ENCODE measurements around the gene CHPT1. TPM values are rescaled to one million over a fixed set of nuclear protein-coding genes. Genes with fewer than 3 reads are reported as not detected.

Gene CHPT1
- total and polyA plus RNA-seq, 2 donors (not counting 1 experiment from before 2014, with no cell fraction given): 34.8 to 62.9 TPM

GRCh38 chr12:101743242-101743641 lies 45.8 kb downstream of the CHPT1 start:
- no peaks in the 10 kb centered on the region for H4K20me1 ChIP-seq (ENCODE audit: control insufficient read depth, extremely low read depth, insufficient read depth, low read length)
- no peaks in the 10 kb centered on the region for H3K27me3 ChIP-seq (ENCODE audit: control insufficient read depth, insufficient read depth, low read length)
- no peak for TF ChIP-seq CTCF (conservative IDR thresholded peaks at IDR 0.05 in 1 of 2, IDR thresholded peaks at IDR 0.05 in 1 of 2; ENCODE audit: low read depth in 1 of 2, low read length in 2 of 2)
- TF ChIP-seq EZH2 (IDR thresholded peaks at IDR 0.05; ENCODE audit: low read length, missing control alignments): no peak
- H3K36me3 ChIP-seq (ENCODE audit: control insufficient read depth, insufficient read depth, low read length): peaks cover 3% of the 10 kb centered on the region
- no peak overlapping the region for H3K4me2 ChIP-seq (ENCODE audit: extremely low read depth, insufficient read depth, low read length)
- DNase-seq (ENCODE audit: low read depth in 2 of 2): no peak
- no peak overlapping the region for H3K27ac ChIP-seq (ENCODE audit: insufficient read depth, low read length)
- H2AFZ ChIP-seq (ENCODE audit: low read length): no peak overlapping the region
- H3K4me1 ChIP-seq (ENCODE audit: control insufficient read depth, extremely low read depth, insufficient read depth, low read length): no peaks in the 10 kb centered on the region
- no peaks in the 10 kb centered on the region for H3K9me3 ChIP-seq (ENCODE audit: control insufficient read depth, insufficient read depth, low read depth, low read length)
- H3K9ac ChIP-seq (ENCODE audit: insufficient read depth, low read length): no peak overlapping the region
- H3K79me2 ChIP-seq (ENCODE audit: control insufficient read depth, insufficient read depth, low read length): no peaks in the 10 kb centered on the region
- H3K4me3 ChIP-seq (replicated peaks in 1 of 4; ENCODE audit: control extremely low read depth in 1 of 4, insufficient read depth in 1 of 4, low read depth in 3 of 4, low read length in 4 of 4): no peak overlapping the region

- no peaks in the 10 kb centered on the region for H4K20me1 ChIP-seq (ENCODE audit: control insufficient read depth, extremely low read depth, insufficient read depth, low read length)
Observed at GRCh38 chr12:101743724-101744472, 46.5 kb downstream of the CHPT1 start.

GRCh38 chr12:101745481-101745880 lies 48.0 kb downstream of the CHPT1 start:
- Histone ChIP-seq H3K4me2 (ENCODE audit: extremely low read depth, insufficient read depth, low read length) (no peak overlapping the region), H3K79me2 (ENCODE audit: control insufficient read depth, insufficient read depth, low read length) (no peaks in the 10 kb centered on the region), H3K9ac (ENCODE audit: insufficient read depth, low read length) (no peak overlapping the region), H4K20me1 (ENCODE audit: control insufficient read depth, extremely low read depth, insufficient read depth, low read length) (no peaks in the 10 kb centered on the region), H3K4me1 (ENCODE audit: control insufficient read depth, extremely low read depth, insufficient read depth, low read length) (no peaks in the 10 kb centered on the region), H3K4me3 (replicated peaks in 1 of 4; ENCODE audit: control extremely low read depth in 1 of 4, insufficient read depth in 1 of 4, low read depth in 3 of 4, low read length in 4 of 4) (no peak overlapping the region), H2AFZ (ENCODE audit: low read length) (no peak overlapping the region), H3K9me3 (ENCODE audit: control insufficient read depth, insufficient read depth, low read depth, low read length) (no peaks in the 10 kb centered on the region), H3K27ac (ENCODE audit: insufficient read depth, low read length) (no peak overlapping the region), H3K27me3 (ENCODE audit: control insufficient read depth, insufficient read depth, low read length) (no peaks in the 10 kb centered on the region), H3K36me3 (ENCODE audit: control insufficient read depth, insufficient read depth, low read length) (no peaks in the 10 kb centered on the region)
- DNase-seq (ENCODE audit: low read depth in 2 of 2): no peak
- no peak for TF ChIP-seq EZH2 (IDR thresholded peaks at IDR 0.05; ENCODE audit: low read length, missing control alignments)
- TF ChIP-seq CTCF (conservative IDR thresholded peaks at IDR 0.05 in 1 of 2, IDR thresholded peaks at IDR 0.05 in 1 of 2; ENCODE audit: low read depth in 1 of 2, low read length in 2 of 2): no peak

More at GRCh38 chr12:101743724-101744472, 46.5 kb downstream of the CHPT1 start:
- TF ChIP-seq EZH2 (IDR thresholded peaks at IDR 0.05; ENCODE audit: low read length, missing control alignments) (no peak), CTCF (conservative IDR thresholded peaks at IDR 0.05 in 1 of 2, IDR thresholded peaks at IDR 0.05 in 1 of 2; ENCODE audit: low read depth in 1 of 2, low read length in 2 of 2) (no peak)
- Histone ChIP-seq H2AFZ (ENCODE audit: low read length) (no peak overlapping the region), H3K9ac (ENCODE audit: insufficient read depth, low read length) (no peak overlapping the region), H3K27ac (ENCODE audit: insufficient read depth, low read length) (no peak overlapping the region), H3K79me2 (ENCODE audit: control insufficient read depth, insufficient read depth, low read length) (no peaks in the 10 kb centered on the region), H3K4me2 (ENCODE audit: extremely low read depth, insufficient read depth, low read length) (no peak overlapping the region), H3K36me3 (ENCODE audit: control insufficient read depth, insufficient read depth, low read length) (peaks cover 3% of the 10 kb centered on the region), H3K27me3 (ENCODE audit: control insufficient read depth, insufficient read depth, low read length) (no peaks in the 10 kb centered on the region), H3K4me1 (ENCODE audit: control insufficient read depth, extremely low read depth, insufficient read depth, low read length) (no peaks in the 10 kb centered on the region), H3K4me3 (replicated peaks in 1 of 4; ENCODE audit: control extremely low read depth in 1 of 4, insufficient read depth in 1 of 4, low read depth in 3 of 4, low read length in 4 of 4) (no peak overlapping the region), H3K9me3 (ENCODE audit: control insufficient read depth, insufficient read depth, low read depth, low read length) (no peaks in the 10 kb centered on the region)
- DNase-seq (ENCODE audit: low read depth in 2 of 2): no peak
